Common myeloid progenitor, CD34-positive (primary cell): ENCODE measurements around the gene MEX3B.

Source experiments
- CTCF ChIA-PET: fragments of 350-600 bp; sonication (Branson Sonifier 250); formaldehyde crosslinking; loops from one replicate; lab custom pipeline; 2021; ENCODE audit warnings: antibody characterized with exemption; lab: Charles Lee
- POLR2A ChIA-PET: fragments of 350-600 bp; sonication (Branson Sonifier 250); formaldehyde crosslinking; loops from one replicate; lab custom pipeline; 2021; ENCODE audit warnings: antibody characterized with exemption; lab: Charles Lee
- DNase-seq, 3 donors: peaks; one replicate each; pipeline versions ENCODE4 v3.0.0 to v3.0.0-alpha.2; 2013
- H3K27ac ChIP-seq, 2 experiments: 1 replicate in 1 of 2; 2 replicates in 1 of 2; pipeline ENCODE4 v1.7.0; 2013; ENCODE audit warnings: inconsistent platforms in 2 of 2, low read length in 2 of 2, mild to moderate bottlenecking in 2 of 2, low read depth in 1 of 2, moderate library complexity in 1 of 2; ENCODE audit not compliant: severe bottlenecking in 2 of 2, insufficient read depth in 1 of 2, poor library complexity in 1 of 2
- H3K27me3 ChIP-seq, 5 experiments: replicated peaks in 2 of 5; 1 replicate in 3 of 5; 2 replicates in 2 of 5; pipeline versions ENCODE4 v1.6.1 to v1.7.0; 2013; ENCODE audit warnings: low read length in 4 of 5, mild to moderate bottlenecking in 2 of 5, moderate library complexity in 2 of 5, inconsistent platforms in 1 of 5; ENCODE audit not compliant: insufficient read depth in 5 of 5, control insufficient read depth in 4 of 5
- H3K36me3 ChIP-seq, 4 experiments: 1 replicate in 2 of 4; 2 replicates in 2 of 4; pipeline versions ENCODE4 v1.6.1 to v1.7.0; 2013; ENCODE audit warnings: low read length in 3 of 4, control low read depth in 1 of 4, mild to moderate bottlenecking in 1 of 4; ENCODE audit not compliant: control insufficient read depth in 4 of 4, insufficient read depth in 4 of 4
- H3K4me1 ChIP-seq, 4 experiments: 1 replicate in 3 of 4; 2 replicates in 1 of 4; pipeline versions ENCODE4 v1.6.1 to v1.7.1; 2013; ENCODE audit warnings: low read length in 3 of 4, mild to moderate bottlenecking in 3 of 4, control low read depth in 1 of 4, inconsistent platforms in 1 of 4, moderate library complexity in 1 of 4; ENCODE audit not compliant: control insufficient read depth in 4 of 4, insufficient read depth in 4 of 4; ENCODE audit errors: control extremely low read depth in 1 of 4
- H3K4me3 ChIP-seq, 7 experiments: 1 replicate in 4 of 7; 2 replicates in 3 of 7; pipeline versions ENCODE4 v1.5.1 to v1.7.0; 2013; ENCODE audit warnings: mild to moderate bottlenecking in 7 of 7, low read length in 6 of 7, moderate library complexity in 6 of 7, inconsistent platforms in 2 of 7, low read depth in 2 of 7, control low read depth in 1 of 7; ENCODE audit not compliant: insufficient read depth in 4 of 7, control insufficient read depth in 1 of 7; ENCODE audit errors: extremely low read depth in 1 of 7
- H3K9me3 ChIP-seq, 5 experiments: 1 replicate in 4 of 5; 2 replicates in 1 of 5; pipeline versions ENCODE4 v1.6.1 to v1.7.1; 2013; ENCODE audit warnings: low read length in 4 of 5, mild to moderate bottlenecking in 2 of 5, inconsistent platforms in 1 of 5, low read depth in 1 of 5, moderate library complexity in 1 of 5; ENCODE audit not compliant: control insufficient read depth in 4 of 5, insufficient read depth in 2 of 5; ENCODE audit errors: control extremely low read depth in 1 of 5
- WGBS: methylation state at CpG from one replicate; pipeline ENCODE4 v1.1.5; 2013; ENCODE audit not compliant: insufficient coverage; 5-methylcytosine and 5-hydroxymethylcytosine counted together

The MEX3B gene

DNA sequence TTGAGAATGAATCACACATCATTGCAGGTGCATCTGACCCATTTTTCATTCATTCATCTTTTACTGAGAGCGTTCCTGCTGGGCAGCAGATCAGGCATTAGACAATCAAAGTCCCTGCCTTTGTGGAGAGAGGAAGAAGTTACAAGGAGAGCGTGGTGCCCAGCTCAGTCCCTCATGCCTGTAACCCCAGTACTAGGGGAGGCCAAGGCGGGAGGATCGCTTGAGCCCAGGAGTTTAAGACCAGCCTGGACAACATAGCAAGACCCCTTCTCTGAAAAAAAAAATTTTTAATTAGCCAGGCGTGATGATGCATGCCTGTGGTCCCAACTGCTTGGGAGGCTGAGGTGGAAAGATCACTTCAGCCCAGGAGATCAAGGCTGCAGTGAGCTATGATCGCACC, 35.0 kb upstream of the MEX3B start:
- H3K9me3 ChIP-seq, result no peaks in the 10 kb centered on the region
- peaks cover 0 to 4% (median 0%) of the 10 kb centered on the region in 4 experiments for H3K4me1 ChIP-seq
- no peaks in the 10 kb centered on the region for H3K36me3 ChIP-seq
- no peak overlapping the region for H3K4me3 ChIP-seq
- ChIA-PET POLR2A (no interaction called here), CTCF (interaction anchor here (1.1 to 1.9 kb wide), 2 partner anchors 11 to 116 kb away, joined by 3 to 5 read pairs; no protein-coding TSS in a partner anchor)
- H3K27ac ChIP-seq, result no peak overlapping the region
- DNase-seq, result no peak
- 98% methylated on average over 6 of the region's 6 CpGs for WGBS
- no peaks in the 10 kb centered on the region for H3K27me3 ChIP-seq

DNA sequence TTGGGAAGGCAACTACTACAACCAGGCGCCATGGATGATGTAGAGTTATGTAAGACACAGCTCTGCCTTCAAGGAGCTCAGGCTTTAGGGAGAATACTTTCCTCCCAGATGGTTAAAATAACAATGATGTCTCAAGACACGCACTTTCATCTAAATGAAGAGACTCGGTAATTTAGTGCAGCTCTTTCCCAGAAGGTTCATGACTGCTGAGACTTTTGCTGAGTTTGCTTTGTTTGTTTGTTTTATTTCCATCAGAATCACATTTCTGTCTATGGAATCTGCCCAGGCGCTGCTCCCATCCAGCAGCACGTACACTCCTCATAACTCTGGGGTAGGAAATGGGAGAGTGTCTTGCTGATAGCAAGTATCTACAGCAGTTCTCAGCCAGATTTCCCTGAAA, 33.9 kb upstream of the MEX3B start:
- ChIA-PET POLR2A (no interaction called here), CTCF (interaction anchor here (0.6 to 2.4 kb wide), 4 partner anchors 10 to 669 kb away, joined by 3 to 7 read pairs (median 4); no protein-coding TSS in a partner anchor)
- no peak for DNase-seq
- peaks cover 0 to 4% (median 0%) of the 10 kb centered on the region in 4 experiments for H3K4me1 ChIP-seq
- H3K27ac ChIP-seq, result no peak overlapping the region
- no peak overlapping the region for H3K4me3 ChIP-seq
- 94% methylated on average over 3 of the region's 5 CpGs for WGBS
- no peaks in the 10 kb centered on the region for H3K36me3 ChIP-seq
- H3K27me3 ChIP-seq, result no peaks in the 10 kb centered on the region
- no peaks in the 10 kb centered on the region for H3K9me3 ChIP-seq

DNA sequence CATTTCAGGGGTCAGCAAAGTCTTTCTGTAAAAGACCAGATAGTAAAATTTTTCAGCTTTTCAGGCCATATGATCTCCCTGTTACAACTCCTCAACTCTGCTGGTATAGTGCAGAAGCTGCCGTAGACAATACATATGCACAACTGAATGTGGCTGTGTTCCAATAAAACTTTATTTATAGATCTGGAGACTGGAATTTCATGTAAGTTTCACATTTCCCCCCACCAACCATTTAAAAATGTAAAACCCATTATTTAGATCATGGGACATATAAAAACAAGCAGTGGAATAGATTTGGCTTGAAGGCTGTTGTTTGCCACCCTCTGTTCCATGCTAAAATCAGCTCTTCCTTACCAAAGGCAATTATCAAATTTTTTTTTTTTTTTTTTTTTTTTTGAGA, 28.8 kb upstream of the MEX3B start:
- no peaks in the 10 kb centered on the region for H3K27me3 ChIP-seq
- H3K4me1 ChIP-seq, result no peaks in the 10 kb centered on the region
- ChIA-PET CTCF (interaction anchor here (0.6 kb wide), 1 partner anchor 141 kb away, joined by 4 read pairs; no protein-coding TSS in a partner anchor), POLR2A (no interaction called here)
- no peak overlapping the region for H3K27ac ChIP-seq
- H3K9me3 ChIP-seq, result peaks cover 0 to 11% (median 6%) of the 10 kb centered on the region in 5 experiments
- no peak overlapping the region for H3K4me3 ChIP-seq
- no CpG with 5 or more reads among the region's 1 CpG for WGBS
- H3K36me3 ChIP-seq, result no peaks in the 10 kb centered on the region
- no peak for DNase-seq

DNA sequence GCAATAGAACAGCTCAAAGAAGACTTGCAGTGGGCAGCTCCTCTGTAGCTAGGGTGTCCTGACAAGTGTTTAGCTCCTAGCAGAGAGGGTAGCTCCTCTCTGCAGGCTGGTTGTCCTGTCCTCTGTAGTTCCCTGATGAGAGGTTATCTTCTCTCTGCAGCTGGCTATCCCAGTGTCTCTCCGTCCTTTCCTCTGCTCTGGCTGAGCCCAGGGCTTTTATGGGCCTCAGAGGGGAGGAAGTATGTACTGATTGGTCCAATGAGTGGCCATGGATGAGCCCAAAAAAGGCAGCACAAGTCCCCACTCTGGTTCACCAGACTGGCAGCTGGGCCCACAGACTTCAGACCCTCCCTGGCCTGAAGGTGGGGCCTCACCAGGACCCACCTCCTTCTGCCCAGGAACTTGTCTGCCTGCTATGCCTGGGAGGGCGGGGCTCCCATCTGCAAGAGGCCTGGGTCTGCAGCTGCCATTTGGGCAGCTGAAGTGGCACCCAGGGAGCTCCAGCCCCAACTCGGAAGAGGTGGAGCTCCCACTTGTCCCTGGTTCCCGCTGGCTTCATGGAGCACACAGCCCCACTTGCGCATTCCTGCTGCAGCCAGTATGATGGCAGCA, 27.2 kb upstream of the MEX3B start:
- H3K4me3 ChIP-seq, result no peak overlapping the region
- H3K27ac ChIP-seq, result no peak overlapping the region
- 96% methylated on average over 4 of the region's 5 CpGs for WGBS
- DNase-seq, result no peak
- no peaks in the 10 kb centered on the region for H3K4me1 ChIP-seq
- no peaks in the 10 kb centered on the region for H3K27me3 ChIP-seq
- ChIA-PET CTCF (interaction anchor here (1.6 kb wide), 1 partner anchor 11 kb away, joined by 4 read pairs; no protein-coding TSS in a partner anchor), POLR2A (no interaction called here)
- peaks cover 0 to 11% (median 6%) of the 10 kb centered on the region in 5 experiments for H3K9me3 ChIP-seq
- no peaks in the 10 kb centered on the region for H3K36me3 ChIP-seq

DNA sequence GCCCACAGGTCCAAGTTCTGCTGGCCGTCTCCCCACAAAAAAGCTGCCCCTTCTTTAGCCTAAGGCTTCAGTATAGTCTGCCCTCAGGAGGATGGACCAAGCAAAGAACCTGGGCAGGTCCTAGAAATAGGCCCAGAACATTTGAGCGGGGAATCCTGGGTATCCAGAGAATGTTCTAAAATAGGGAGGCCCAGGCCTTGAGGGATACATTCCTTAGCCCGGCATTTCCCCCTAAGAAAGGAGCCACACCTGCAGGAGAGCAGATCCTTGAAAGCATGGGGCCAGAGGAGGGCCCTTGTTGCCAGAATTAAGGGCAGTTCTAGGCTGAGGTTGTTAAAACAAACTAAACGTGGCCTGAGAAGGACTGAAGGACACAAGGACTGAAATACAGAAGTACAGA, 20.6 kb upstream of the MEX3B start:
- H3K27ac ChIP-seq, result no peak overlapping the region
- 100% methylated on average over 3 of the region's 4 CpGs for WGBS
- POLR2A ChIA-PET, result no interaction called here
- DNase-seq, result no peak
- CTCF ChIA-PET, result no interaction called here
- H3K36me3 ChIP-seq, result no peaks in the 10 kb centered on the region
- H3K4me3 ChIP-seq, result no peak overlapping the region
- H3K9me3 ChIP-seq, result no peaks in the 10 kb centered on the region
- H3K27me3 ChIP-seq, result peaks cover 0 to 3% (median 0%) of the 10 kb centered on the region in 5 experiments
- H3K4me1 ChIP-seq, result peaks cover 0 to 13% (median 9%) of the 10 kb centered on the region in 4 experiments

DNA sequence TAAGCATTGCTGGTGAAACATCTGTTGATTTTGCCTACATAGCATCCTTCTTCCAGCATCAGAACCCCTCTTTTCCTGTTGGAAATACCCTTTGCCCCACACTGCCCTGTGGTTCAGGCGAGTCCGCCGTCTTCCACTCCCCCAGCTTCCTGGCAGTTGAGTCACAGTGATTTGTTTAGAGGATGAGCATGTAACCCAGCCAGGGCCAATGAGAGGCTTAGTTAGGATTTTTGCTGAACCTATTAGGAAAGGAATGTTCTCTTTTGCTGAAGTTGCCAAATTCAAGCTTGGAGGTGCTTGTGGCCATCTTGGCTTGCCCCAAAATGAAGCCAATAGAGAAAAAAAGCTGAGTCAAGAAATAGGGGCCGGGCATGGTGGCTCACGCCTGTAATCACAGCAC, 19.0 kb upstream of the MEX3B start:
- POLR2A ChIA-PET, result no interaction called here
- H3K9me3 ChIP-seq, result no peaks in the 10 kb centered on the region
- H3K36me3 ChIP-seq, result no peaks in the 10 kb centered on the region
- peaks cover 0 to 3% (median 0%) of the 10 kb centered on the region in 5 experiments for H3K27me3 ChIP-seq
- no peak overlapping the region for H3K4me3 ChIP-seq
- 95% methylated on average over 3 of the region's 5 CpGs for WGBS
- CTCF ChIA-PET, result interaction anchor here (1.0 kb wide), 1 partner anchor 19 kb away, joined by 3 read pairs; no protein-coding TSS in a partner anchor
- H3K4me1 ChIP-seq, result peaks cover 0 to 13% (median 9%) of the 10 kb centered on the region in 4 experiments
- no peak overlapping the region for H3K27ac ChIP-seq
- DNase-seq, result peak in 1 of 3 donors; percentile 23
